Muscle of back (tissue), 11 donors: ENCODE results near the gene MACROH2A1. TPM values are rescaled to one million over a fixed set of nuclear protein-coding genes. Genes with fewer than 3 reads are reported as not detected.

Source experiments
- DNase-seq, 3 donors: peaks; one replicate each; pipeline versions ENCODE4 v3.0.0 to v3.0.0-alpha.2; 2013
- polyA plus RNA-seq, 10 donors: library from polyadenylated mRNA; unstranded; fragments of 120-200 nt; gene quantifications; one replicate each; pipeline ENCODE4 v1.2.1, GENCODE V29; 2013; ENCODE audit not compliant: insufficient read length in 10 of 10

The MACROH2A1 gene
- polyA plus RNA-seq, 10 donors = 82.9 to 117 (median 101) TPM

DNA sequence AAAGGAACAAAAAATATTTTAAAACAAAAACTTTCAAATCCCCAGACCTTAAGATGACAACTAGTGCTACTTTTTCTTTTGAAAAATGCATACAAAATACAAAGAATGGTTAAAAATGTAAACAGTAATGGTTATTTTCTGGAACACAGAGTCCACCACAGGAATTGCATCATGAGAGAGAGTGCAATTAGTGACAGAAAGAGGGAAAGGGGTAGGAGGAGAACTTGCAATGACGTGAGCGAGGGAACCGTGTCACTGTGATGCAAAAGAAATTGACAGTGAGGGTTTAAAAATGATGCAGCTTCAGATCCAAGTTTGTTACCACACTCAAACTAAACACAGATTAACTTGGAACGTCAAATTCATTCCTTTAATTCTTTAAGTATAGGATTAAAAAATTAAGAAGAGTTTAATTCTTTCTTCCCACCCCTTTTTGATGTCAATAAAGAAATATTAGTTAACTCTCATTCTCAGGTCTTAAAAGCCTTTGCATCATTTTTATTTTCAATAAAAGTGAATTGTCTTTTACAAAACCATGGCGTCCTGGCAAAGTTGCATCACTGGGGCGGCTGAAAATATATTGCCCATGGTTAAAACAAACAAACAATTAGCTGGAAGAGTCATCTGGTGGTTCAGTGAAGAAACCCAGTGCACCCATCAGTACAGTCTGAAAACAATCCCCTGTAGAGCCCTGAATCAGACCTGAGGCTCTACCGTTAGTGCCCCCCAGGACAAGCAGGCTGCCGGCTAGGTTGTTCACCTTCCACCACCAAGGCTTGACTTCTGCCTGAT lies 39.5 kb downstream of the MACROH2A1 start:
- DNase-seq = no peak

DNA sequence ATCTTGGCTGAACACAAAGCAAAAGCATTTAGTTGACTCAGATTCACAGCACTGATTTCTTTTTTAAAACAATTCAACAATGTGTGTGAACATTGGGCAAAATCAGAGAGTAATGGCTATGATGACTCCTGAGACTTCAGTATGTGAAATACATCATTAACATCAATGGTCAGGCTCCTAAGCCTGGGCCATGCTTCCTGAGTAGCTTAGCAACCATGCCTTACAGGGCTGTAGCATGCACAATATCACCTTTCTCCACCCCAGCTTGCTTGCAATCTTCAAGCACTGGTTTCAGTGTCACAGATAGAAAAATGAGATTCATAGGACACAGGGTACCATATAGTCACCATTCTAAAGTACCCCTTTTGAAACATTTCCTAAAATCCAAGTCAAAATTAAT lies 41.3 kb downstream of the MACROH2A1 start:
- DNase-seq = no peak

DNA sequence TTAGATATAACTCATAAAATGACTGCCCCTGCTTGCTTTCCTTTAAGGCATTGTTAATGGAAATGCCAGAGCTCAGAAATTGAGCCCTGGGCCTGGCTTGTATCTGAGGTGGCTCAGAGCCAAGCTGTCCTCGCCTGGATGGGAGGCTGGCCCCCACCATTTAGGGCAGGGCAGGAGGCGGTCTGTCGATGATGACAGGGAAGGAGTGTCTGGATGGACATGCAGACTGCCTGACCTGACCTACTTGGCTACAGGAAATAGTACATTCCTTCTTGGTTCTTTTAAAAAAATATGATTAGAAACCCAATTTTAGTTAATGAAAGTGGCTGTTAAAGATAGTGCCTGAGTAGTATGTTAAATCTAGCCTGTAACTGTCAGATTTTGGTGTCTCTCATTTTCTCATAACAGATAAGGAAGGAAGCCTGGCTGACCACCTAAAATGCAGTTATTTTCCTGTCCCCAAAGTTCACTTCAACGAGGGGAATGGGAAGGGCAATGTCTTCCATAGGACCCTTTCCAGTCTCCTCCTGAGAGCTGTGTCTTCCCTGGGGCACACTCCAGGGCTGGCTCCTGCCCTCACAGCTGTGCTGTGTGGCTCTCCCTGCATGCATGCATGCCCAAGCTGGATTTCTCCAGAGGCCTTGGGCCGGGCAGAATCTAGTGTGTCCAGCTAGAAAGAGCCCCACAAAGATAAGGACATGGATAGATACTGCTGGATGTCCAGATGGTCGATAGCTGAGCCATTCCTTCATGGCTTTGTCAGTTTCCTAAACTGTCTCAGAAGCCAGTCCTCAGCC lies 42.3 kb downstream of the MACROH2A1 start:
- peak in 2 of 3 donors; percentile 60 to 78 for DNase-seq

DNA sequence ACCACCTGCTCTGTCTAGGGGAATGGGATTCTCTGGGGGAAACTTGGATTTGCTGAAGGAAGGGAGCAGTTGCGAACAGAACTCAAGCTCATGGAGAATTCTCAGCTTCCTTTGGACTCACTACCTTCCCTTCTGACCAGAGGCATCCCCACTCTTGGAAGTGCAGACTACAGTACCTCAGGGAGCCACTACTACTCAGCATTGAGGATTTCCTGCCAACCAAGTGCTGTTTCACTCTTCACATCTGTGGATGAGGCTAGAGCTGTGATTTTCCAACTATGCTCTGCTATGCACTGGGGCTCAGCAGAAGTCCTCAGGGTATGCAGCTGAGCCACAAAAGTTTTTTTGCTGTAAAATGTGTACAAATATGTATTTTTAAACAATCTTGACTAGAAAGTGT lies 43.9 kb downstream of the MACROH2A1 start:
- peak in 1 of 3 donors; percentile 85 for DNase-seq

DNA sequence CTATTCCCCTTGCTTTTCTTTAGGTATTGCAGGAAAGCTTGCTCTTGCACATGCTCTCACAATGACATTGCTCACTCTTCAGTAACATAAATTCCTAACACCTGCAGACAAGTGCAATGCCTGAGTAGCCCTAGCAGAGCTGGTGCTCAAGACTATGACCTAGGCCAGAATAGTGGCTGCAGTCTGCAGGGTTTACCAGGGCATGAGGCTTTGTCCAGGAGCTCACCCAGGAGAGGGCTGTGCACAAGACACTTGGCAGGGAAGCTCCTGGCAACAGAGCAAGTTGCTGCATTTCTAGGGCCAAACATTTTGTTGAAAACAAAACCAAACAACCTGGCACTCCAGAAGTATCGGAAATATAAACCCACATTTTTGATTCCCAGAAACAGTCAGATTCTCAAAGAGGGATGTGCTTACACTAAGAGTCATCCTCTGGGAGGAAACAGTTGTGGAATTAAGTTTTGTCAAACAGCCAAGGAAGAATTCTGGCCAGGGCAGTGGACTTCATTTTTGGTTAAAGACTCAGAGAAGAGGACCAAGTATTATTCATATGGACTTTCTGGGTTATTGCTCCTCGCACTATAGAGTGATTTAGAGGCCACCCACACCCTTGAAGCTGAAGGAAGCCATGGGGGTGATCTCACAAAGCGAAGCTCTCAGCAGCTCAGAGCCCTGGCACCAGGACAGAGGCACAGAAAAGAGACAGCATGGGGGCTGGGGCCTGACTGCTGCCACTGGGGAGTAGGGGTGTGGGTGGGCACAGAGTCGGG lies 44.9 kb downstream of the MACROH2A1 start:
- peak; percentile 70 to 84 (median 83) for DNase-seq

DNA sequence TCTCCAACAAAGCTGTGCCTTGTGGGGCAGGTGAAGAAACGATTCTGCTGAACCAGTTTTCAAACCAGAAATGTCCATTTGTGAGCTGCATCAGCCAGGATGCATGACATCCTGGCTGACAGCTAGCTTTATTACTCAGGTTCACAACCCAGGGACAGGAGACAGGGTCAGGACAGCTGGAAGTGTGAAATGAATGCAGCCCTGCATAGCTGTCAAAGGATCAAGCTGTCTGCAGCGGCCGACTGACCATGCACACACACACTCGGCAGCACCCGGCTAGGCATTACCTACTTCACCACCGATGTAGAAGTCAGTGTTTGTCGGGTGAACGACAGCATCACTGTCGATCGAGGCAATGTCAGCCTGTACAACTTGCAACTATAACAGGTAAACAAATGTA lies 48.5 kb downstream of the MACROH2A1 start:
- no peak for DNase-seq

DNA sequence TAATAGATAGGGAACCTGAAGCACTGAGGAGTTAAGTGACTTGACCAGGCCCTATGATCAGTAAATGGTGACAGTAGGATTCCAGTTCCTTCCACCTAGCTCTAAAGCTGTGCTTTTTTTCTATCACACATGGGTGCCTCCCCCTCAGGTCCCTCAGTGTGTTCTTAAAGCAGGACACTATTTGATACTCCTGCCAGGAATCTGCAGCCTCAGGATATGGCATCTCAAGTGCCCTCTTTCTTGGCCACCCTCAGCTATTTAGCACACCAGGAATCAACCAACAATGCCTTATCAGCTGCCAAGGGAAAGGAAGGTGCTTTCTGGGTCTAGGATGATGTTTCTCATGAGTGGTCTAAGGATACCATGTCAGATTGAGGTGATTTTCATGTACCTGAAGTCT lies 49.1 kb downstream of the MACROH2A1 start:
- no peak for DNase-seq

DNA sequence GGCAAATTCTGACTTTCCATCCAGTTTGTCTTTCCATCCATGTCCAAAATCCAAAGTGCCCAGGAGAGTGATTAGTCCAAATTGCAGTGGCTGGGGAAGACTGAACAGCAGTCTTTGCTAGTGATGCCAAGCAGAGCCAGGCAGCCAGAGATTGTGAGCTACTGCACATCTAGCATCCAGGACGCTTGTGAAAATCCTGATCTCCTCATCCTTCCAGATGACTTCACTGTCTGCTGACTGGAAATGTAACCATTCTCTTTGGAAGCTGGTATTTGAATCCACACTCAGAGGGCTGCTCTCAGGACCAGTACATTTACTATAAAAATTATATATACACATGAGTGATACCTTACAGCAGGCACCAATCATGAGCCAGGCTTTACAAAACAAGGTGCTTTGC lies 49.6 kb downstream of the MACROH2A1 start:
- DNase-seq = no peak

DNA sequence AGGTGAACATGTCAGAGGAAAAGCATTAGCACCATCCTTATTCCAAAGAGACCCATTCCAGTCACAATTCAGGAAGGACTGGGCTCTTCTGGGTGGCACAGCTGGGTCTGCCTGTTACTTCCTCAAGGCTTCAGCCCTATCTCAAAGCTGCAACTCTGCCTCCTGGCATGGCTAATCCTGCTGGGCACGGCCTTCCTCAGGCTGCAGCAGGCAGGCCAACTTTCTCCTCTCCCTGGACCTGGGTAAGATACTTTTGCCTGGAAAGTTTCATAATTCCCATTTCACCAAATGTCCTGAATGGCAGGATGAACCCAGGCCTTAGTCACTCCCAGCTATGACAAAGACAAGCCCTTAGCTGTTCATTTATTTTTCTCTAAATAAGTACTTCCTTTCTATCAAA lies 50.1 kb downstream of the MACROH2A1 start:
- no peak for DNase-seq

DNA sequence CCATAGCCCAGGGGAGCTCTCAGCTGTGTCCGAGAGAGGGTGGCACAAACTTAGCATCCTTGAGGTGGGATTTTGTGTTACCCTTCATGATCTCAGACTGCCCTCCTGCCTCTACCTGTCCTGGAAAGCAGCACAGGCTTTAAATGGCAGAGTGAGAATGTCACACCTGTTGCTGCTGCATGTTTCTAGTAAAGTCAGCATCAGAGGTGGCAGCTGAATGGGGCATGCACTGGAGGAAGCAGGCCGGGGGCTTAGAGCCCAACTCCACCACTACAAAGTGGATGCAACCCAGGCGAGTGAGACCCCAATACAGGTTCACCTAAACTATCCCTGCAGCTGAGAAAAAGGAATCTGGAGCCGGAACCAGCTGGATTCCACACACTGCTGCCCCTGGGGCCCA lies 51.6 kb downstream of the MACROH2A1 start:
- DNase-seq = no peak

DNA sequence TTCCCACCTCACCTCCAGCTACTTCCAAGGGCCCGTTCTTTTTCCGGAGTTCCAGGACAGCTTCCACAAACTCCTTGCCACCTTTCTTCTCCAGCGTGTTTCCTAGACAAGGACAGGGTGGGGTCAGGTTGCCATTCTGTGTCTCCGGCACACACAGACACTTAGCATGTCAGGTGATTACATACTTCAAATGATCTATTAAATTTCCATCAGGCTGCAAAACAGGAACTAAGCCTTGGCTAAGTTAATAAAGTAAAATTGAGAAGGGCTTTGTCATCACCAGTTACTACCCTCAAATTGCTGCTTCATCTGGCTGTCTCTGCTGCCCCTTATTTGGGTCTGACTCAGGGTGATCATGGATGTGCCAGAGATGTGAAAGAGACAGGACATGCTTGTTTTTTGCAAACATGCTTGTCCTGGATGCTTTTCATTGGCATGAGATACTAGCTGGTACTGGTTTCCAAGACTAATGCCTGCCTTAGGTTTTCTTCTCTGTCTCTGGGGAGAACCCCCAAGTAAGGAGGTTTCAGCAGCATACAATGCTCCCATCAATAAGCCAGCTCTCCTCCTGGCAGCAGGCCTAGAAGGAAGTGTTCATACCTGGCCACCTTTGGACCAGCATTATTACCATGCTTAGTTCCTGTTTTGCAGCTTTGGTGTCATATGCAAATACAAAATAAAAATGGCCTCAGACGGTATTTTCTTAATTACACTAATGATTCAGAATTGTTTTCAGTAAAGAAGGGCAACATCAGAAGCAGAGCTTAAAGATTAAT lies 52.9 kb downstream of the MACROH2A1 start:
- no peak for DNase-seq

DNA sequence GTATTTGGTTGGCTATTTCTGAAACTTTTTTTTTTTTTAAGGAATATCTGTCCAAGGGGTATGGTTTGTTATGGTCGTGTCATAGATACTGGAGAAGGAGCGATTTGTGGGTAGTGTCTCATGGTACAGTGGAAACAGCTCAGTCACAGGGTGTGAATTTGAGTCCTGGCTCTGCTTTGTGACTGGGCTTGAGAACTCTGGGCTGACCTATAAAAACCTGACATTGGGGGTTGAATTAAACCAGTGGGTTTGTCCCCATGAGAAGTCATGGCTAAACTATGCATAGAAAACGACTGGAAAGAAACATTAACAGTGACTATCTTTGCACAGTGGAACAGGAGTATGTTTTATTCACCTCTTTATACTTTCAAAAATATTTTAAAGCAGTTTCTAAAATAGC lies 54.7 kb downstream of the MACROH2A1 start:
- no peak for DNase-seq

DNA sequence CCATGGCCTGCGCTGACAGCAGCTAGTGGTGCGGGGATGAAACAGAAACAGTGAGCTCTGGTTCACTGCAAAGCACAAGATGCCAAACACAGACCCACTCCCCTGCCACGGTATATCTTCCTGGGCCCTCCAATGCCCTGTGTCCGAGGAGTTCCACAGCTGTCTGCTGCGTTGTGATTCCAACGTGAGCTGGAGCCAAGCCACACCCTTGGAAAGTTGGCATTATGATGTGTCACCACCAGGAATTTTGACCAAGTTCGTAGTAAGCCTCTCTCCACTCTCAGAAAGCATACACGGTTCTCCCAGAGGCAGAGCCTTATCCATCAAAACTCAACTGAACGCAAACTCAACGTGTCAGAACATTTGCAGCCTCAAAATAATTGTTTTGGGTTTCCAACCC lies 55.6 kb downstream of the MACROH2A1 start:
- DNase-seq = peak in 1 of 3 donors; percentile 40

DNA sequence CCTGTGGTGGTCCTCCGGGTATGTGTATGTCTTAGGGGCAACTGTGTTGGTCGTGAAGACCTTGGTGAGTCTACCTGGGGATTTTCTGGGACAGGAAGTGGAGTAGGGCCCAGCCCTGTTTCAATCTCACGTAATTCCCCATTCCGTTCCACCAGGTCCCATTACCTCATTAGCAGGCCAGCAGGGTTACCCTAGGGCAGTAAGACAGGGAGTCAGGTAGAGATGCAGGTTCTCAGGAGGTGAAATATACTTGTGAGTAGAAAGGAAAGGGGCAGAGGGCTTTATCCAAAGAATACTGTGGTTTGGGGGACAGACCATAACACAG lies 56.5 kb downstream of the MACROH2A1 start:
- no peak for DNase-seq

DNA sequence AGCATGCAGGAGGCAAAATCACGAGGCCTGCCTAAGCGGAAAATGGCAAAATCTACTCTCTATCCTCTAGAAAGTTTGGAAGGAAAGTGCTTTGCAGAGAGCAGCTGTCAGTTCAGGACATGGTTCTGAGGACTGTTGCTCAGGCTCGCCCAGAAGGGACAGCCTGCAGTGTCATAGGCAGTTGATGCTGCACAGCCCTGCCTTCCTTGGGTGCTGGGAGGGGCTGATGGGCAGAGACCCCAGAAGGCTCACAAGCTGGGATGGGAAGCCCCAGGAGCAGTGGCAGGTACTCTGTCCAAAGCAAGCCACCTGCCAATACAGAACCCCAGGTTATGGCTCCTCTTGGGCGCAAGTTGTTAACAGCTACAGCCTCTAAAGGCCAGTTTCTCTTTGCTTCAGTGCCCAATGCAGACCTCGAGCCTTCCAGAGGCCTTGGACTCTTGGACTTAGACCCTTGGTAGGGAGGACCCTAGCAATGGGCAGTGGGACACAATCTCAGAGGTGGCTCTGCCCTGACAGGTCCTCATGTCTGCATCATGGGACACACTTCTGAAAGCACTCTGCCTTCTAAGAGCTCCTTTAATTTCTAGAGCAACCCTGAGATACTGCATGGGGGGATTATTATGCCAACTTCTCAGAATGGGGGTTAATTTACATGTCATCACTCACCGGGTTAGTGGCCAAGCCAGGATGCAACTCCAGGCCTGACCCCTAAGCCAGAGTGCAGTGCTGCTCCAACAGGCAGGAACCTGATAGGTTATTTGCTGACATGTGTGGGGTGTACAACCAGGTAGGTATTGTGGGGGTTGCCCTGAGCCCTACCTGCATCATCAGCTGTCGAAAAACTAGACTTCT lies 57.1 kb downstream of the MACROH2A1 start:
- DNase-seq = no peak

DNA sequence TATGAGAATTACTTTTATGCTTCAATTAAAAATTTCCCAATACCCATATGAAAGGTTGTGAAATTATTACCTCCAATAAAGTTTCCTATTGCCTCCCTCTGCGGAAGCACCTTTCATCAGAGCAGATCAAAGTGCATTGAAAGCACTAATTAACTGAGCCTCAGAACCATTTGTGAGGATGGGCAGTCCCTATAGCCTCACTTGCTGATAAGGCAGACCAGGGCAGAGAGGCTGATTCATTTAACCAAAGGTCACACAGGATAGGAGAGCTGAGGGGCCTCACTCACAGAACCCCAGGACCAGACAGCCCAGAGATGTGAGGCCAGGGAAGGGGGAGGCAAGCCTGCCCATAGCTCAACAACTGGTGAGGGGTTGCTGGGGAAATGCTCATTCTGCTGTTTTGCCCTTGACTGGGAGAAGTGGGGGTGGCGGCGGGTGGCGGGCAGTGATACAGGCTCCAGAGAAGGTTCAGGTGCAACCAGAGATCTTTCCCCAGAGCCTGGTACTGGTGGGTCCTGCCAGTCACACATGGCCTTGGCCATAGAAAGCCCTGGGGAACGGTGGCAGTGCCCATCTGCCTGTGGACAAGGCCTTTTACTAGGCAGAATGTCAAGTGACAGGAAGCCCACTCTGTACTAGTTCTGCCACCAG lies 57.9 kb downstream of the MACROH2A1 start:
- DNase-seq = no peak

DNA sequence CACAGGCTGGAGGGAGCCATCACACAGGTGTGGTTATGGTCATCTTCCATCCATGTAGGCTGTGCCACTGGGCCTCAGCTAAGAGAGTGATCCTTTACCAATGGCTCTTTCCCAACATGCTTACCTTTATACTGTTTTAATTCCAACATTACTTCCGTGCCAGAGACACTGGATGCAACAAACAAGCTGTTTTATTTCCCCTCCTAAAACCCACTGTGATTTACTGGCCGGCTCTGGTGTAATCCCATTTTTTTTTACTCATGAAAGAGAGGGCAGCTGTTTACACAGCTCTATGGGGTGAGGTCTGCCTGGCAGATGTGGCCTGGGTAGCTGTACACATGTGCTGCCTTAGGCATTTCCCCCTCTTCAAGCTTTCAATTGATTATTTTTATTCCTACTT lies 58.5 kb downstream of the MACROH2A1 start:
- no peak for DNase-seq

DNA sequence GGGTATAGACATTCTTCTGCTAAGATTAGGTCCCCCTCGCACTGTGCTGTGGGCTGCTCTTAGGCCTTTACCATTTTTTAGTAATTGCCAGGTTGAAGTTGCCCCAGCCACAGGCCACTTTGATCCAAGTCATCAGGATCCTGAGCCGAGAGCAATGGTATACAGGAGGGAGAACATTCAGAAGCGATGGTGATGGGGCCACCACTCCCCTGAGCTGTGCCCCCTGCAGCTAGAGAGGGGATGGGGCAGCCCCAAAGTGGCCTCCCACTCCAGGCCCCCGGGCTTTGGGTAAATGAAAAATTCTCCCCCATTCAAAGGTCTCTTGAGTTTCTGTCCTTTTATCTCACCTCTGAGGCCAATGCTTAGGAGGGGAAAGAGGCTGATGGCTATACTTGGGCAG lies 59.4 kb downstream of the MACROH2A1 start:
- DNase-seq = no peak

DNA sequence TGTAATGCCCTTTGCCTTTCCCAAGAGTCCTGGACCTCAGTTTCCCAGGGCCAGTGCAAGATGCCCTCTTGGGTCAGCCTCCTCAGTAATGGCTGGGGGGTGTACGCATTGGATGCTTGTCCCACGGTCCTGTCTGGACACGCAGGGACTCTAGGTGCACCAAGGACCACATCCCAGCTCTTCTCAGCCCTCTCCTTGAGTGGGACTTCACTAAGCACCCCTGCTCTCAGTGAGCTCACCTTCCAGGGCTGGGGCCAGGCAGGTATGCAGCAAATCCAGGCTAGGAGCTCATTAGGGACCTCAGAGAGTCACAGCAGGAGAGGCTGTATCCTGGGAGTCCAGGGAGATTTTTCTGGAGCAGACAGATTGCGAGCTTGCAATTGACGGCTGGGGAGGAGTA lies 59.8 kb downstream of the MACROH2A1 start:
- no peak for DNase-seq

DNA sequence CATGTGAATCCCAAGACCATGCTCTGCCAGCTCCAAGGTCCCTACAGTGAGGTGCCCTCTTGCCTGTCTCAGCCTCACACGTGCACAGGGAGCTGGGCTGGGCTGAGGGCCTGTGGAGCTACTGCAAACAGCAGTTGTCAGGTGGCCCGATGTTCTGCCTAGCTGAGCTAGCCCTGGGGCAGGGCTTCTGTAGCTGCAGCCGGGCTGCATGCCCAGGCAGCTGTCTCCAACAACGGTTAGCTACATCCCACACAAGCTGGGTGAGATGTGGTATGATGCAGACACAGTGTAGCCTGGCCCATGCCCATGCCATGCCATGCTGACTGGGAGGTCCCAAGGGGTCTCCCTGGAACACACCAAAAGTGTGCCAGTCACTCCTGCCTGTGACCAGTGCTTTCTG lies 62.0 kb downstream of the MACROH2A1 start:
- DNase-seq = peak; percentile 38 to 67 (median 40)
